ENCODE data around the gene B4GAT1.
"Not testable (repeated sequence)": the region's sequence is repeated elsewhere in the genome, so short reads cannot be mapped to it uniquely, and the experiment has no call there.

Gene B4GAT1

DNA sequence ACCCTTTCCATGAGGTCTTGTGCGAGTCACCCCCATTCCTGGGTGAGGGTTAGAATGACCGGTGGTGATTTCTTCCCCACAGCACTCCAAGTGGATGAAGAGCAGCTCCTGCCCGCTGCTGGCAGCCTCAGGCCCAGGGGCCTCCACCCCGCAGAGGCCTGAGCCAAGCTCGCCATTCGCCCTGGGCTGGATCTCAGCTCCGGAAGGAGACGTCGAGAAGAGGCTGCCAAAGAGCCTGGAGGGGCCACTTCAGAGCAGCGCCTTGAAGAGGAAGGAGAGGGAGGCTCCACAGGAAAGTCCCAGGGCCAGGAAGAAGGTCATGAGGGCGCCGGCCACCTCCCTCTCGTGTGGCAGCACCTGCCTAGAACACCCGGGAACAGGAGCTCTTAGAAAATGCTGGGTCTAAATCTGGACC, 15.8 kb upstream of the B4GAT1 start:
- DNase-seq (ENCODE audit: low read depth, low spot score): no peak

- DNase-seq (ENCODE audit: low read depth, low spot score): no peak
Observed at GRCh38 chr11:66362481-66363147, 15.2 kb upstream of the B4GAT1 start.

DNA sequence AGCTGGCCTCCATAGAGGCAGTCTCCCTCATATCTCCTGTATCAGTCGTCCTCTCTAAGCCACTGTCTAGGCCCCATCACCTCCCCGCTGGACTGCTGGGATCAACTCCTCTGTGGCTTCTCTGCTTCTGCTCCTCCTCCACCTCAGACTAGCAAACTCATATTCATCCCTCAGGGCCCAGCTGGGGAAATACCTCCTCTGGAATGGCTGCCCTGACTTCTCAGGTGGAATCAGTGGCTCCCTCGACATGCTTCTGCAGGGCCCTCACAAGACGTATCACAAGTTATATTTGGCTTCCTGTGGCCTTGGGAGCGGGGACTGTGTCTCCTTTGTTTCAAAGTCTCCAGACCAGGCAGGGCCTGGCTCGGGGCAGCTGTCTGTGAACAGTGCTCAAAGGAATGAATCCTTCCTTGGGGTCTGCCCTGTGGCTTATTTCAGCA, 14.1 kb upstream of the B4GAT1 start:
- no peak for DNase-seq (ENCODE audit: low read depth, low spot score)

DNA sequence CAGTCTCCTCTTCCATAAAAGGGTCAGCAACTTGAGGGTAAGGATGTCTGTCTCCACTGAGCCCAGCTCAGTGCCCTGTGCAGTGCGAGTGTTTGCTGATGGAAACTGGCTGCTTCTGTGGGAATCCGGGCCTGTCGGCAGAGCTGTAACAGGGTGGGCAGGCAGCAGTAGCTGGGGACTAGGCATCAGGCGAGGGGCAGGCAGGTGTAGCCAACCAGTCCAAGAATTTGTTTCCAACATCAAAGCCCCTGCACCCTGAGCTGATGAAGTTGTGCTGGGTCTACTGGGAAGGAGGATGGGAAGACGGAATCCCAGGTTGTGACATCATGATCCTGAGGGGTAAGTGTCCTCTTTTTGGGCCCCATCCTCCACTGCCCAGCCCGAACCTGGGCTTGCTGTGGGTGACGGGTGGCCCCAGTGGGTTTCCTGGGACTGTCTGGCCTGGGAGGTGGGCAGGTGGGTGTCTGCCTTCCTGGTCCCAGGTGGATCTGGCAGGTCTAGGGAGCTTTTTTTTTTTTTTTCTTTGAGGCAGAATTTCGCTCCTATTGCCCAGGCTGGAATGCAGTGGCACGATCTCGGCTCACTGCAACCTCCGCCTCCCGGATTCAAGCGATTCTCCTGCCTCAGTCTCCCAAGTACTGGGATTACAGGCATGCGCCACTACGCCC, 13.1 kb upstream of the B4GAT1 start:
- DNase-seq (ENCODE audit: low read depth, low spot score): no peak

- no peak for DNase-seq (ENCODE audit: low read depth, low spot score)
Observed at GRCh38 chr11:66359662-66360087, 12.2 kb upstream of the B4GAT1 start.

DNA sequence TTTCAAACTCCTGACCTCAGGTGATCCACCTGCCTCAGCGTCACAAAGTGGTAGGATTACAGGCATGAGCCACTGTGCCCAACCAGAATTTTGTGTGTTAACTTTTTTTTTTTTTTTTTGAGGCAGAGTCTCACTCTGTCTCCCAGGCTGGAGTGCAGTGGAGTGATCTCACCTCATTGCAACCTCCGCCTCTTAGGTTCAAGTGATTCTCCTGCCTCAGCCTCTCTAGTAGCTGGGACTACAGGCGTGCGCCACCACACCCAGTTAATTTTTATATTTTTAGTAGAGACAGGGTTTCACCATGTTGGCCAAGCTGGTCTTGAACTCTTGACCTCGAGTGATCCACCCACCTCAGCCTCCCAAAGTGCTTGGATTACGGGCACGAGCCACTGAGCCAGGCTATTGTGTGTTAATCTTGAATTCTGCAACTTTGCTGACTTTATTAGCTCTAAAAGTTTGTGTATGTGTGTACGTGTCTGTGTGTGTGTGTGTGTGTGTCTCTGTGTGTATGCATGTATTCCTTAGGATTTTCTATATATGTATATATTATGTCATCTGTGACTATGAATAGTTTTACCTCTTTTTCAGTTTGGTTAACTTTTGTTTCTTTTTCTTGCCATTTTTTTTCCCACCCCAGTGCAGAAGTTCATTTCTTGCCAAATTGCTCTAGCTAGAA, 3.3 kb upstream of the B4GAT1 start:
- DNase-seq (ENCODE audit: low read depth, low spot score): not testable (repeated sequence)

DNA sequence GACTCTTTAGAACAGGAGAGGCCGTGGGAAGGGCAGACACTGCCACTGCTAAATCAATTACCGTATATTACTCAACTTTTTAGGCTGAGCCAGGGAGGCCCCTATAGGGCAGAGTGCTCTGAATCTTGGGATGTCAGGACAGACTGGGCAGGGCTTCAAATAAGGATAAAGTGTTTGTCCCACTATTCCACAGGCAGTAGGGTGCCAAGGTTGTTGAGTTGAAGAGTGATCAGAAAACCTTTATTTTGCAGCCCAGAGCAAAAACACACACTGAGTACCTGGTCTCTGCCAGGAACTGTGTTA, 1.6 kb upstream of the B4GAT1 start:
- DNase-seq (ENCODE audit: low read depth, low spot score): no peak

- DNase-seq (ENCODE audit: low read depth, low spot score): no peak
Observed at GRCh38 chr11:66346476-66347424, 679 bp downstream of the B4GAT1 start.

- no peak for DNase-seq (ENCODE audit: low read depth, low spot score)
Observed at GRCh38 chr11:66345316-66345649, 2.1 kb downstream of the B4GAT1 start.

DNA sequence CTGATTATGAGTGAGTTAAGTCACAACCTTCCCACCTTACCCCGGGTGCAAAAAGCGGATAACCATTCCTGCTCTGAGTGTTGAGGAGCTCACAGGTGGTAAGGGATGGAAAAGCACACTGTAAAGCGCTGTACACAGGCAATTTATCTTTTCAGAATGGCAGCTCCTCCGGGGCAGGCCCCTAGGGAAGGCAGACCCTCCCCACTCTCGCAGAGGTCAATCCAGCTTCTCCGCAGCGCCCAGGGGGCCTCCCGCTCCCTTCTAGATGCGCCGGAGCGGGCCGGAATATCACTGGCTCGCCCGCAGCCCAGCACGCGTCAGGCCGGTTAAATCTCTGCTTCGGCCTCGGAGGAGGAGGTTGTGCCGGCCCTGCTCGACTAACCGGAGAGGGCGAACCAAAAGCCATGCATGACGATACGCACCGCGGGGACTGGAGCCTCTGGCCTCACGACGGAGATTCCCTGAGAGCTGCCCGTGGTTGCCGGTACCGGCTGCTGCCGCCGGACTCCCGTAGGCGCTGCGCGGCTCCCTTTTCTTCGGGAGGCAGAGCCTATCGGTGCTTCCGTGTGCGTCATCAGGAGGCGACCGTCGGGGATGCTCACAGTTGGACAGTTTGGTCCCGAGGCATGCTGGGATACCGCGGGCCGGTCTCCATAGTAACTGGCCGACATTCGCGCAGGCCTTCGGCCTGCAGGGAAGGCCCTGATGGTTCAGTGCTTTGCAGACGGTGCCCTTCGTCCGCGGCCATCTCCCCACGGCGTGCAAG, 2.7 kb downstream of the B4GAT1 start, which contains the start of gene BRMS1:
Gene BRMS1, minus strand, starts transcription at position 555 of the 766 bp plus-strand sequence. CDS start 2,870 bp downstream, outside the sequence.
- peak; percentile 97 for DNase-seq (ENCODE audit: low read depth, low spot score)

GRCh38 chr11:66343176-66343575, 4.3 kb downstream of the B4GAT1 start:
- DNase-seq (ENCODE audit: low read depth, low spot score): no peak

- DNase-seq (ENCODE audit: low read depth, low spot score): no peak
Observed at GRCh38 chr11:66341502-66342126, 5.8 kb downstream of the B4GAT1 start.

- no peak for DNase-seq (ENCODE audit: low read depth, low spot score)
Observed at GRCh38 chr11:66340596-66341501, 6.6 kb downstream of the B4GAT1 start.

- DNase-seq (ENCODE audit: low read depth, low spot score): no peak
Observed at GRCh38 chr11:66339686-66340483, 7.5 kb downstream of the B4GAT1 start.

DNA sequence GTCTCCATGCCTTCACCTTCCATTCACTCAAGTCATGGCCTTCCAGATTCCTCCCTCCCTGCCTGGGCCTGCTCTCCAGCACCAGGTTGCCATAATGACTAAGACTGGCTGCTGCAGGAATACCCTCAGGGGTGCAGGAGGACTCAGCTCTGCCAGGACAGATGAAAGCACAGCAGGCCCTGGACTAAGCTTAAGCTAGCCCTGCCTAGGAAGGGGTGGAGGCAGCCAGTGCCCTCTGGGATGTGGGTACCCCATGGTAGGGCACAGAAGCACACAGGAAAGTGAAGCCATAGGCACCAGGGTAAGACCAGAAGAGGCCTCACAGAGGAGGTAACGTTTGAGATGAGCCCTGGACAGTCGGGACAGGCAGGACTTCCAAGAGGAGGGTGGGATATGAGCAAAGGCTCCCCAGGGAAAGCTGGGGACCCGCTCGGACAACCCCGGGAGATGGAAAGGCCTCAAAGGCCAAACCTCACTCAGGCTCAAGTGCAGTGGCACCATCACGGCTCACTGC, 8.2 kb downstream of the B4GAT1 start:
- DNase-seq (ENCODE audit: low read depth, low spot score): no peak

DNA sequence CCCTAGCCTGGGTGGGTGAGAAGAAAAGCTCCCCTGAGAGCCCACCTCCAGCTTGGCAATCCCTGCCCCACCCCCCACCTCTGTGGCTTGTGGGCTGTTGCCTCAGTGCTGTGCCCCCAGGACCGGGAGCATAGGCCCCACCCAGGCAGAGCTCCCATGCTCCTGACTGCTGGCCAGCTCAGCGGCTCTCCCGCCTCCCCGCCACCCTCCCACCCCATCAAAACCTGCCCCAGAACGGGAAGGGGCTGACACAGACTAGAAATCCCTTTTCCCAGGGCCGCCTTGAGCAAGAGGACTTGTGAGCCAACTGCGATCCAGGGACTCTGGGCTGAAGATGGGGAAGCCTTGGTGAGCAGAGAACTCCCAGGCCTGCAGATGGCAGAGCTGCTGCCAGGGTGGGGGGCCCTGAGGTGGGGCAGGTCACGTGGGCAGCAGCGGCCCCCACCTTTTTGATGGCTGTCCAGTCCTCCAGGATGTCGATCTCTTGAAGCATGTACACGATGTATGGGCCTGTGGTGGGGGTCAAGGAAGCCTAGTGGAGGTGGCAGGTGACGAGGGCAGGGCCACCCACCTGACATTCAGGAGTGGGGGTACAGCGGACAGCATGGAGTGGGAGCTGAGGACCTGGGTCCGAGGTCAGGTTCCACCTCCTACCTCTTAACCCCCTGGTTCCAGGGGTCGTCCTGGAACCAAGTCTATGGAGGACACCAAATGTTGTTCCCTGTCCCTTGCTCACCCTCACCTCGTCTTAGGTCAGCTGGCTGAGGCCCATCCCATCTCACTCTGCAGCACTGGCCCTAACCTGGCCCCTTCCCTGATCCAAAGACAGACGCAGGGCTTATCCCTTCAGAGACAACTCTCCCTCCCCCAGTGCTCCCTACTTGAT, 8.9 kb downstream of the B4GAT1 start:
- DNase-seq (ENCODE audit: low read depth, low spot score): no peak

- no peak for DNase-seq (ENCODE audit: low read depth, low spot score)
Observed at GRCh38 chr11:66337103-66337899, 10.1 kb downstream of the B4GAT1 start.

All from ELF-1 (cell line).